K562 (cell line): ENCODE data around the gene FREM1. TPM values are rescaled to one million over a fixed set of nuclear protein-coding genes. Genes with fewer than 3 reads are reported as not detected.

Experiments
- CXXC5 ChIP-seq: fragments of 250-450 bp; sonication (Bioruptor Pico); IDR thresholded peaks from 2 replicates; pipeline ENCODE4 v1.8.0; 2022; ENCODE audit warnings: inconsistent platforms, mild to moderate bottlenecking, moderate library complexity
- ZNF253 ChIP-seq: fragments of 250-450 bp; sonication (Bioruptor Pico); conservative IDR thresholded peaks from 2 replicates; pipeline ENCODE4 v1.6.1; 2021; ENCODE audit warnings: mild to moderate bottlenecking
- polyA plus RNA-seq, 8 experiments: library from polyadenylated mRNA; depleted of rRNA in 4 of 8; stranded (reverse) in 5 of 8; unstranded in 3 of 8; fragments of >200 nt; fragmentation: Nextera tagmentation in 2 of 8; fragmentation: Illumina TruSeq in 1 of 8; extraction: Ambion mirVana in 2 of 8; extraction: Trizol in 1 of 8; gene quantifications; 2 replicates each; pipeline versions ENCODE4 v1.2.1 to v1.2.3, GENCODE V29; 2011 to 2014; ENCODE audit warnings: inconsistent platforms in 1 of 8, missing spikeins in 1 of 8
- total RNA-seq, 7 experiments: library from RNA; depleted of rRNA in 6 of 7; stranded (reverse); fragments of >200 nt in 6 of 7; fragmentation: Illumina TruSeq in 2 of 7; extraction: Trizol in 2 of 7; gene quantifications; 2 replicates each; pipeline versions ENCODE4 v1.2.1 to v1.2.3, GENCODE V29; 2011 to 2021; ENCODE audit warnings: low replicate concordance in 1 of 7
- TF ChIP-seq, protein P1 (sequence below): sonication (generic); formaldehyde crosslinking; IDR thresholded peaks from 2 replicates; pipeline ENCODE4 v1.8.1; 2023; ENCODE audit warnings: missing genetic modification reagents, mild to moderate bottlenecking, borderline replicate concordance
- TF ChIP-seq, protein P2 (sequence below): fragments of 450-650 bp; IDR thresholded peaks from 2 replicates; pipeline ENCODE4 v1.7.1; 2018; ENCODE audit warnings: mild to moderate bottlenecking, low read depth; ENCODE audit not compliant: partially characterized antibody

The FREM1 gene
- total and polyA plus RNA-seq, 9 of the 15 experiments (the other 6 are each of a cell fraction or from before 2014, with no cell fraction given), result 0.03 to 0.24 (median 0.13) TPM; not detected in 2

DNA sequence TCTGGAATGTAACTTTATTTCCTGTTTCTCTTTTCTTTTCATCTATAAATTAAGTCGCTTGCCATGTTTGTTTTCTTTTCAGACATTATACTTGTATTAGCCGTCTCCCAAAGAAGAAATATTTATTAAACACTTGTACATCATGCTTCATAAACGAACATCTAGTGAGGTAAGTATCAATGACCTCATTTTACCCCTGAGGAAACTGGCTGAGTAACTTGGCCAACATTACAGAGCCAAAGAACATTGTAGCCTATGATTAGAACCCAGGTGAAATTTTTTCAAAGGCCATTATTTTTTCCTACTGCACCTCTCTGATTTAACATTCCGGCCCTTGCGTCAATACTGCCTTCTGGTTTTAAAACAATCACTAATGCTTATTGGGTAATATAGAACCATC, 4.2 kb downstream of the FREM1 start (continued):
- TF ChIP-seq, protein P1, sequence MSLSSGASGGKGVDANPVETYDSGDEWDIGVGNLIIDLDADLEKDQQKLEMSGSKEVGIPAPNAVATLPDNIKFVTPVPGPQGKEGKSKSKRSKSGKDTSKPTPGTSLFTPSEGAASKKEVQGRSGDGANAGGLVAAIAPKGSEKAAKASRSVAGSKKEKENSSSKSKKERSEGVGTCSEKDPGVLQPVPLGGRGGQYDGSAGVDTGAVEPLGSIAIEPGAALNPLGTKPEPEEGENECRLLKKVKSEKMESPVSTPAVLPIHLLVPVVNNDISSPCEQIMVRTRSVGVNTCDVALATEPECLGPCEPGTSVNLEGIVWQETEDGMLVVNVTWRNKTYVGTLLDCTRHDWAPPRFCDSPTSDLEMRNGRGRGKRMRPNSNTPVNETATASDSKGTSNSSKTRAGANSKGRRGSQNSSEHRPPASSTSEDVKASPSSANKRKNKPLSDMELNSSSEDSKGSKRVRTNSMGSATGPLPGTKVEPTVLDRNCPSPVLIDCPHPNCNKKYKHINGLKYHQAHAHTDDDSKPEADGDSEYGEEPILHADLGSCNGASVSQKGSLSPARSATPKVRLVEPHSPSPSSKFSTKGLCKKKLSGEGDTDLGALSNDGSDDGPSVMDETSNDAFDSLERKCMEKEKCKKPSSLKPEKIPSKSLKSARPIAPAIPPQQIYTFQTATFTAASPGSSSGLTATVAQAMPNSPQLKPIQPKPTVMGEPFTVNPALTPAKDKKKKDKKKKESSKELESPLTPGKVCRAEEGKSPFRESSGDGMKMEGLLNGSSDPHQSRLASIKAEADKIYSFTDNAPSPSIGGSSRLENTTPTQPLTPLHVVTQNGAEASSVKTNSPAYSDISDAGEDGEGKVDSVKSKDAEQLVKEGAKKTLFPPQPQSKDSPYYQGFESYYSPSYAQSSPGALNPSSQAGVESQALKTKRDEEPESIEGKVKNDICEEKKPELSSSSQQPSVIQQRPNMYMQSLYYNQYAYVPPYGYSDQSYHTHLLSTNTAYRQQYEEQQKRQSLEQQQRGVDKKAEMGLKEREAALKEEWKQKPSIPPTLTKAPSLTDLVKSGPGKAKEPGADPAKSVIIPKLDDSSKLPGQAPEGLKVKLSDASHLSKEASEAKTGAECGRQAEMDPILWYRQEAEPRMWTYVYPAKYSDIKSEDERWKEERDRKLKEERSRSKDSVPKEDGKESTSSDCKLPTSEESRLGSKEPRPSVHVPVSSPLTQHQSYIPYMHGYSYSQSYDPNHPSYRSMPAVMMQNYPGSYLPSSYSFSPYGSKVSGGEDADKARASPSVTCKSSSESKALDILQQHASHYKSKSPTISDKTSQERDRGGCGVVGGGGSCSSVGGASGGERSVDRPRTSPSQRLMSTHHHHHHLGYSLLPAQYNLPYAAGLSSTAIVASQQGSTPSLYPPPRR (CRISPR knock-in tag), result no peak
- TF ChIP-seq CXXC5 (CRISPR knock-in tag) (no peak), ZNF253 (CRISPR knock-in tag) (no peak)
- TF ChIP-seq, protein P2, sequence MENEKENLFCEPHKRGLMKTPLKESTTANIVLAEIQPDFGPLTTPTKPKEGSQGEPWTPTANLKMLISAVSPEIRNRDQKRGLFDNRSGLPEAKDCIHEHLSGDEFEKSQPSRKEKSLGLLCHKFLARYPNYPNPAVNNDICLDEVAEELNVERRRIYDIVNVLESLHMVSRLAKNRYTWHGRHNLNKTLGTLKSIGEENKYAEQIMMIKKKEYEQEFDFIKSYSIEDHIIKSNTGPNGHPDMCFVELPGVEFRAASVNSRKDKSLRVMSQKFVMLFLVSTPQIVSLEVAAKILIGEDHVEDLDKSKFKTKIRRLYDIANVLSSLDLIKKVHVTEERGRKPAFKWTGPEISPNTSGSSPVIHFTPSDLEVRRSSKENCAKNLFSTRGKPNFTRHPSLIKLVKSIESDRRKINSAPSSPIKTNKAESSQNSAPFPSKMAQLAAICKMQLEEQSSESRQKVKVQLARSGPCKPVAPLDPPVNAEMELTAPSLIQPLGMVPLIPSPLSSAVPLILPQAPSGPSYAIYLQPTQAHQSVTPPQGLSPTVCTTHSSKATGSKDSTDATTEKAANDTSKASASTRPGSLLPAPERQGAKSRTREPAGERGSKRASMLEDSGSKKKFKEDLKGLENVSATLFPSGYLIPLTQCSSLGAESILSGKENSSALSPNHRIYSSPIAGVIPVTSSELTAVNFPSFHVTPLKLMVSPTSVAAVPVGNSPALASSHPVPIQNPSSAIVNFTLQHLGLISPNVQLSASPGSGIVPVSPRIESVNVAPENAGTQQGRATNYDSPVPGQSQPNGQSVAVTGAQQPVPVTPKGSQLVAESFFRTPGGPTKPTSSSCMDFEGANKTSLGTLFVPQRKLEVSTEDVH, result no peak
